Measurements from ENCODE around the gene MKLN1.

GRCh38 chr7:131449373-131449902, 121.8 kb downstream of the MKLN1 start:
- no peak for TF ChIP-seq POLR2A (IDR thresholded peaks at IDR 0.05; ENCODE audit: low read depth)
- no peak for TF ChIP-seq CTCF (IDR thresholded peaks at IDR 0.05)

Measured in esophagus muscularis mucosa (tissue), 3 donors.